IMR-90 (cell line): ENCODE measurements around the gene ASAP2. TPM values are rescaled to one million over a fixed set of nuclear protein-coding genes. Genes with fewer than 3 reads are reported as not detected.

ENCODE experiments used
- ATAC-seq: fragments of 200-7000 bp; cut with Tn5 transposase; 2 replicates; pipeline ENCODE4 v1.9.1; 2020; ENCODE audit warnings: low read depth, mild to moderate bottlenecking, moderate library complexity
- BruUV-seq: library from RNA; stranded (reverse); fragments of 400-500 nt; replicated peaks from 2 replicates; lab custom pipeline; 2021; lab: Mats Ljungman, UMichigan
- CTCF ChIA-PET: fragments of 300-600 bp; formaldehyde crosslinking; extraction: SDS; loops from one replicate; lab custom pipeline; 2021; ENCODE audit warnings: antibody characterized with exemption; lab: Yijun Ruan, JAX
- POLR2A ChIA-PET: fragments of 300-600 bp; sonication (Branson Sonifier 250); formaldehyde crosslinking; loops from one replicate; lab custom pipeline; 2022; ENCODE audit warnings: antibody characterized with exemption; ENCODE audit not compliant: unreplicated experiment; lab: Charles Lee
- DNase-seq: peaks from one replicate; pipeline ENCODE4 v3.0.0; 2013
- H2AFZ ChIP-seq: replicated peaks from 2 replicates; pipeline ENCODE3; 2013; ENCODE audit warnings: low read length, mild to moderate bottlenecking; ENCODE audit not compliant: poor library complexity
- H2AK5ac ChIP-seq: 2 replicates; pipeline ENCODE4 v1.6.1; 2013; ENCODE audit warnings: low read depth, low read length, inconsistent platforms
- H2AK9ac ChIP-seq: replicated peaks from 2 replicates; pipeline ENCODE3; 2013; ENCODE audit warnings: mild to moderate bottlenecking, low read depth, low read length, moderate library complexity; ENCODE audit not compliant: poor library complexity
- H2BK120ac ChIP-seq: 2 replicates; pipeline ENCODE4 v1.6.1; 2013; ENCODE audit warnings: low read depth, low read length, inconsistent platforms
- H2BK15ac ChIP-seq: 3 replicates; pipeline ENCODE4 v1.6.1; 2013; ENCODE audit warnings: low read depth, low read length, inconsistent platforms
- H2BK20ac ChIP-seq: 2 replicates; pipeline ENCODE4 v1.6.1; 2013; ENCODE audit warnings: low read depth, mild to moderate bottlenecking, inconsistent platforms, low read length, moderate library complexity
- H2BK5ac ChIP-seq: 2 replicates; pipeline ENCODE4 v1.6.1; 2013; ENCODE audit warnings: mild to moderate bottlenecking, low read depth, low read length, inconsistent platforms; ENCODE audit not compliant: poor library complexity, severe bottlenecking
- H3K14ac ChIP-seq: replicated peaks from 2 replicates; pipeline ENCODE4 v1.6.1; 2013; ENCODE audit warnings: low read depth, low read length, inconsistent platforms
- H3K18ac ChIP-seq: 2 replicates; pipeline ENCODE4 v1.6.1; 2013; ENCODE audit warnings: low read depth, low read length, control low read depth
- H3K23ac ChIP-seq: 2 replicates; pipeline ENCODE4 v1.6.1; 2013; ENCODE audit warnings: low read depth, low read length, inconsistent platforms
- H3K27ac ChIP-seq: 2 replicates; pipeline ENCODE4 v1.5.1; 2013; ENCODE audit warnings: mild to moderate bottlenecking, control low read depth, low read length; ENCODE audit not compliant: insufficient read depth
- H3K27me3 ChIP-seq: 2 replicates; pipeline ENCODE4 v1.6.1; 2013; ENCODE audit warnings: low read length; ENCODE audit not compliant: control insufficient read depth, insufficient read depth
- H3K36me3 ChIP-seq: 2 replicates; pipeline ENCODE4 v1.6.1; 2013; ENCODE audit warnings: low read length, mixed read lengths; ENCODE audit not compliant: control insufficient read depth, insufficient read depth
- H3K4ac ChIP-seq: 2 replicates; pipeline ENCODE4 v1.6.1; 2013; ENCODE audit warnings: low read depth, low read length, inconsistent platforms
- H3K4me1 ChIP-seq: 2 replicates; pipeline ENCODE4 v1.6.1; 2013; ENCODE audit warnings: low read length, mixed read lengths; ENCODE audit not compliant: control insufficient read depth, insufficient read depth
- H3K4me2 ChIP-seq: 2 replicates; pipeline ENCODE4 v1.6.1; 2013; ENCODE audit warnings: low read depth, mild to moderate bottlenecking, control low read depth, low read length, moderate library complexity
- H3K4me3 ChIP-seq: 2 replicates; pipeline ENCODE4 v1.5.1; 2013; ENCODE audit warnings: low read depth, mild to moderate bottlenecking, control low read depth, low read length, moderate library complexity; ENCODE audit not compliant: insufficient read depth
- H3K56ac ChIP-seq: 2 replicates; pipeline ENCODE4 v1.6.1; 2013; ENCODE audit warnings: low read length, inconsistent platforms; ENCODE audit not compliant: insufficient read depth; ENCODE audit errors: extremely low read depth
- H3K79me1 ChIP-seq, 2 experiments: 2 replicates each; pipeline ENCODE4 v1.6.1; 2013; ENCODE audit warnings: low read length in 2 of 2, inconsistent platforms in 1 of 2, low read depth in 1 of 2
- H3K9ac ChIP-seq: 2 replicates; pipeline ENCODE4 v1.6.1; 2013; ENCODE audit warnings: low read depth, low read length, control low read depth
- H3K9me1 ChIP-seq: 2 replicates; pipeline ENCODE4 v1.6.1; 2013; ENCODE audit warnings: low read length, inconsistent platforms; ENCODE audit not compliant: insufficient read depth
- H3K9me3 ChIP-seq: 2 replicates; pipeline ENCODE4 v1.6.1; 2013; ENCODE audit warnings: low read length; ENCODE audit not compliant: control insufficient read depth, insufficient read depth
- H4K20me1 ChIP-seq: 2 replicates; pipeline ENCODE4 v1.6.1; 2013; ENCODE audit warnings: low read length, inconsistent platforms; ENCODE audit not compliant: insufficient read depth
- H4K5ac ChIP-seq: 2 replicates; pipeline ENCODE4 v1.6.1; 2013; ENCODE audit warnings: mild to moderate bottlenecking, low read depth, low read length, control low read depth
- H4K8ac ChIP-seq, 2 experiments: 2 replicates each; pipeline ENCODE4 v1.6.1; 2013; ENCODE audit warnings: low read depth in 2 of 2, low read length in 2 of 2, control low read depth in 1 of 2, inconsistent platforms in 1 of 2
- H4K91ac ChIP-seq: 2 replicates; pipeline ENCODE4 v1.6.1; 2013; ENCODE audit warnings: low read depth, low read length, inconsistent platforms; ENCODE audit not compliant: insufficient read depth
- BHLHE40 ChIP-seq: fragments of 150-350 bp; IDR thresholded peaks from 2 replicates; pipeline ENCODE4 v1.6.1; 2016; ENCODE audit warnings: mild to moderate bottlenecking, low read depth, low read length
- CEBPB ChIP-seq: IDR thresholded peaks from 2 replicates; pipeline ENCODE4 v1.6.1; 2012; ENCODE audit warnings: low read depth, low read length, improper control_type of control experiment
- CHD1 ChIP-seq: IDR thresholded peaks from 2 replicates; pipeline ENCODE4 v1.6.1; 2012; ENCODE audit warnings: low read depth, low read length, improper control_type of control experiment
- MAFK ChIP-seq: IDR thresholded peaks from 2 replicates; pipeline ENCODE4 v1.6.1; 2012; ENCODE audit warnings: low read depth, low read length, improper control_type of control experiment
- MAZ ChIP-seq: IDR thresholded peaks from 2 replicates; pipeline ENCODE4 v1.6.1; 2012; ENCODE audit warnings: low read depth, mild to moderate bottlenecking, low read length, improper control_type of control experiment, moderate library complexity, borderline replicate concordance
- MXI1 ChIP-seq: IDR thresholded peaks from 2 replicates; pipeline ENCODE4 v1.6.1; 2012; ENCODE audit warnings: low read depth, mild to moderate bottlenecking, low read length, moderate library complexity, borderline replicate concordance
- RFX5 ChIP-seq: IDR thresholded peaks from 2 replicates; pipeline ENCODE4 v1.8.0; 2012; ENCODE audit warnings: low read depth, mild to moderate bottlenecking, low read length, moderate library complexity
- SMC3 ChIP-seq: fragments of 150-350 bp; IDR thresholded peaks from 2 replicates; pipeline ENCODE4 v1.6.1; 2016; ENCODE audit warnings: low read depth, mild to moderate bottlenecking, antibody characterized with exemption, low read length, moderate library complexity
- WGBS, 2 experiments: methylation state at CpG; one replicate each; pipeline versions ENCODE4 v1.1.5 to v1.1.7; 2013; ENCODE audit warnings: missing lambda C conversion rate in 2 of 2; ENCODE audit not compliant: insufficient read length in 1 of 2; ENCODE audit errors: extremely low coverage in 2 of 2; 5-methylcytosine and 5-hydroxymethylcytosine counted together
- dilution Hi-C: fragments of 300-500 bp; cut with HindIII; formaldehyde crosslinking; loops from one replicate; pipeline ENCODE4 v1.14.3; 2018; ENCODE audit warnings: low sequenced_read_pairs; ENCODE audit not compliant: unreplicated experiment
- in situ Hi-C: fragments of 300-500 bp; cut with MboI; formaldehyde crosslinking; loops from 3 replicates; pipeline ENCODE4 v1.14.3; 2019; ENCODE audit warnings: low sequenced_read_pairs, inconsistent platforms, mixed read lengths
- intact Hi-C: fragments of 100-400 bp; cut with micrococcal nuclease; formaldehyde crosslinking; loops from 2 replicates; pipeline ENCODE4 v1.10.0; 2022
- polyA plus RNA-seq, 3 experiments: library from polyadenylated mRNA; depleted of rRNA; stranded (reverse); fragments of >200 nt; gene quantifications; 2 replicates each; pipeline ENCODE4 v1.2.3, GENCODE V29; 2012; ENCODE audit warnings: low replicate concordance in 1 of 3
- total RNA-seq: library from RNA; depleted of rRNA; stranded (reverse); fragments of >200 nt; gene quantifications from 2 replicates; pipeline ENCODE4 v1.2.3, GENCODE V29; 2012
- TF ChIP-seq, protein P1 (sequence below): conservative IDR thresholded peaks from 2 replicates; pipeline ENCODE4 v1.5.1; 2012; ENCODE audit warnings: mild to moderate bottlenecking, low read depth, low read length, improper control_type of control experiment
- TF ChIP-seq, protein P2 (sequence below): fragments of 150-350 bp; IDR thresholded peaks from 2 replicates; pipeline ENCODE4 v1.6.1; 2017; ENCODE audit warnings: mild to moderate bottlenecking, antibody characterized with exemption, low read length, low read depth

Gene ASAP2
- total and polyA plus RNA-seq, 2 of the 4 experiments (the other 2 are of a cell fraction), result 19.7 to 28.1 TPM

DNA sequence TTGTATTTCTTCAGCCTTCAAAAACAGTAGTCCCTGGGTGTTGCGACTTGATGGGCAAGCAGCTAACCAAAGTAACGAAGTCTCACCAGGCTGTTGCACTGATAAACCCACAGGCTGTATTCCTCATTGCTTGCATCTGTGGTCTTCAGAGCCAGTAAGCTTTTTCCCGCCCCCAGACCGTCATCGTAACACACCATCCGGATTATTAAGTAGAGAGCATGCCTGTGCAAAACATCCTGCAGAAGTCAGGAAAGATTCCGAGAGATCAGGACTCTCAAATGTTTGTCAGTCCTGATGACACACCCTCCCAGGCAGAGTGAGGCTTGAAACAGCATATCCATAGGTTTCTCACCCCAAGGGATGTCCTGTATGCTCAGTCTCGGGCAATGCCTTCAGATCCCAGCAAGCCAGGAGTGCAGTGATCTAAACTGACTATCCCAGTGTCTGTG, 200.8 kb downstream of the ASAP2 start:
- no TSS peak for BruUV-seq
- no peak for TF ChIP-seq MAZ
- no peak for TF ChIP-seq CEBPB
- no peak for TF ChIP-seq SMC3
- TF ChIP-seq, protein P1, sequence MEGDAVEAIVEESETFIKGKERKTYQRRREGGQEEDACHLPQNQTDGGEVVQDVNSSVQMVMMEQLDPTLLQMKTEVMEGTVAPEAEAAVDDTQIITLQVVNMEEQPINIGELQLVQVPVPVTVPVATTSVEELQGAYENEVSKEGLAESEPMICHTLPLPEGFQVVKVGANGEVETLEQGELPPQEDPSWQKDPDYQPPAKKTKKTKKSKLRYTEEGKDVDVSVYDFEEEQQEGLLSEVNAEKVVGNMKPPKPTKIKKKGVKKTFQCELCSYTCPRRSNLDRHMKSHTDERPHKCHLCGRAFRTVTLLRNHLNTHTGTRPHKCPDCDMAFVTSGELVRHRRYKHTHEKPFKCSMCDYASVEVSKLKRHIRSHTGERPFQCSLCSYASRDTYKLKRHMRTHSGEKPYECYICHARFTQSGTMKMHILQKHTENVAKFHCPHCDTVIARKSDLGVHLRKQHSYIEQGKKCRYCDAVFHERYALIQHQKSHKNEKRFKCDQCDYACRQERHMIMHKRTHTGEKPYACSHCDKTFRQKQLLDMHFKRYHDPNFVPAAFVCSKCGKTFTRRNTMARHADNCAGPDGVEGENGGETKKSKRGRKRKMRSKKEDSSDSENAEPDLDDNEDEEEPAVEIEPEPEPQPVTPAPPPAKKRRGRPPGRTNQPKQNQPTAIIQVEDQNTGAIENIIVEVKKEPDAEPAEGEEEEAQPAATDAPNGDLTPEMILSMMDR, result no peak
- TF ChIP-seq CHD1, result no peak
- TF ChIP-seq BHLHE40, result no peak
- no peak for TF ChIP-seq MXI1
- TF ChIP-seq, protein P2, sequence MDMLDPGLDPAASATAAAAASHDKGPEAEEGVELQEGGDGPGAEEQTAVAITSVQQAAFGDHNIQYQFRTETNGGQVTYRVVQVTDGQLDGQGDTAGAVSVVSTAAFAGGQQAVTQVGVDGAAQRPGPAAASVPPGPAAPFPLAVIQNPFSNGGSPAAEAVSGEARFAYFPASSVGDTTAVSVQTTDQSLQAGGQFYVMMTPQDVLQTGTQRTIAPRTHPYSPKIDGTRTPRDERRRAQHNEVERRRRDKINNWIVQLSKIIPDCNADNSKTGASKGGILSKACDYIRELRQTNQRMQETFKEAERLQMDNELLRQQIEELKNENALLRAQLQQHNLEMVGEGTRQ, result no peak
- TF ChIP-seq RFX5, result no peak
- TF ChIP-seq MAFK, result no peak
- Histone ChIP-seq H3K9me3 (no peaks in the 10 kb centered on the region), H3K4me1 (peaks cover 32% of the 10 kb centered on the region), H2BK15ac (no peak overlapping the region), H2AFZ (no peak overlapping the region), H3K4me3 (no peak overlapping the region), H2BK20ac (no peak overlapping the region), H3K14ac (no peak overlapping the region; the same call in 1 of the 2 replicates), H4K20me1 (peaks cover 25% of the 10 kb centered on the region), H3K9me1 (peaks cover 29% of the 10 kb centered on the region), H3K79me1 (peaks cover 11 to 44% of the 10 kb centered on the region in 2 experiments), H3K23ac (peak overlapping the region; percentile 4; the same call in 1 of the 2 replicates), H3K4ac (peak overlapping the region; percentile 6; the same call in 1 of the 2 replicates), H3K4me2 (peak overlapping the region; percentile 16; the same call in 1 of the 2 replicates), H3K27ac (peak overlapping the region; percentile 95; the same call in 1 of the 2 replicates), H3K27me3 (no peaks in the 10 kb centered on the region), H3K56ac (no peak overlapping the region), H2BK5ac (peak overlapping the region; percentile 81), H4K8ac (no peak overlapping the region), H2AK5ac (peak overlapping the region; percentile 20; the same call in 1 of the 2 replicates), H4K91ac (0 out of 2 replicates have a peak overlapping the region, but pooled peaks have one; percentile 2), H2BK120ac (0 out of 2 replicates have a peak overlapping the region, but pooled peaks have one; percentile 1), H2AK9ac (no peak overlapping the region), H3K36me3 (peaks cover 24% of the 10 kb centered on the region), H3K18ac (peak overlapping the region; percentile 44), H3K9ac (peak overlapping the region; percentile 26; the same call in 1 of the 2 replicates), H4K5ac (0 out of 2 replicates have a peak overlapping the region, but pooled peaks have one; percentile 22)
- ChIA-PET CTCF (no interaction called here), POLR2A (interaction anchor here (0.5 kb wide), 1 partner anchor 263 kb away, joined by 3 read pairs; no protein-coding TSS in a partner anchor)
- DNase-seq (peak; percentile 47), ATAC-seq (no peak; the same call in 1 of the 2 replicates)
- dilution Hi-C loops, result no loop called here
- WGBS, 2 experiments, result 70% methylated on average over 2 of the region's 8 CpGs; no CpG with 5 or more reads in 1 of the 2 experiments
- in situ Hi-C loops, result no loop called here
- intact Hi-C loops, result no loop called here
